Activated naive CD4-positive, alpha-beta T cell treated with Interleukin-2 at 50 U/mL for 16 hours (primary cell): Measurements from ENCODE around the gene EML4.

Experiments used
- DNase-seq: peaks from one replicate; pipeline ENCODE4 v3.0.0-alpha.2; 2020

Gene EML4

DNA sequence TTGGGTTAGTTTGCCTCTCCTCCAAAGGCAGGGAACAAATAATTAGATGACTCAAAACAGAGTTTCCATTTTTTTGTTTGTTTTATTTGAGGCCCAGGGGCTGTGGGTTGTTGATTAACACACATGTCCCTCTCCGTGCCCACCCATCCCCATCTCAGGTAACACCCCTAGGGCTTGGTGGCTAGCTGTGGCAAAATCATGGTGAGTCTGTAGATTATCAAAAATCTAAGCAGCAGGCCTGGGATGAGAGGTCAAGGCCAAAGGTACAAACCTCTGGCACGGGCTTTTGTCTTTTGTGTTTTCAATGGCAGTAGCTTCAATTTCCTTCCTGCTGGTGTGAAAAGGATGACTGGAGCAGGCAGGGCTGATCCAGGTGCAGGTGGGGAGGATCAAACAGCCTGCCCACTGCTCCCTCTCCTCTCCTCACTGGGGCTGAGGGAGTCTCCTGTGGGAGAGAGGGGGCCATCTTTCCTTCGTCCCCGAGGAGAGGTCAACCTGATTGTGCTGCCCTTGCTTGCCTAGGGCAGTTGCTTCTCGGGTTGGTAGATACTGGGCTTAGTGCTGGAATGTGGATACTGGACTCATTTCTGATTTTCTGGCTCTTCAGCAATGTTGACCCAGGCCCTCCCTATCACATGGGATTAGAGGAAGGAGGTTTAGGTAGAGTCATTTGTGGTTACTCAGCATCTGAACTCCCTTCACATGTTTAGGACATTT is 31.9 kb upstream of the EML4 start:
- no peak for DNase-seq

DNA sequence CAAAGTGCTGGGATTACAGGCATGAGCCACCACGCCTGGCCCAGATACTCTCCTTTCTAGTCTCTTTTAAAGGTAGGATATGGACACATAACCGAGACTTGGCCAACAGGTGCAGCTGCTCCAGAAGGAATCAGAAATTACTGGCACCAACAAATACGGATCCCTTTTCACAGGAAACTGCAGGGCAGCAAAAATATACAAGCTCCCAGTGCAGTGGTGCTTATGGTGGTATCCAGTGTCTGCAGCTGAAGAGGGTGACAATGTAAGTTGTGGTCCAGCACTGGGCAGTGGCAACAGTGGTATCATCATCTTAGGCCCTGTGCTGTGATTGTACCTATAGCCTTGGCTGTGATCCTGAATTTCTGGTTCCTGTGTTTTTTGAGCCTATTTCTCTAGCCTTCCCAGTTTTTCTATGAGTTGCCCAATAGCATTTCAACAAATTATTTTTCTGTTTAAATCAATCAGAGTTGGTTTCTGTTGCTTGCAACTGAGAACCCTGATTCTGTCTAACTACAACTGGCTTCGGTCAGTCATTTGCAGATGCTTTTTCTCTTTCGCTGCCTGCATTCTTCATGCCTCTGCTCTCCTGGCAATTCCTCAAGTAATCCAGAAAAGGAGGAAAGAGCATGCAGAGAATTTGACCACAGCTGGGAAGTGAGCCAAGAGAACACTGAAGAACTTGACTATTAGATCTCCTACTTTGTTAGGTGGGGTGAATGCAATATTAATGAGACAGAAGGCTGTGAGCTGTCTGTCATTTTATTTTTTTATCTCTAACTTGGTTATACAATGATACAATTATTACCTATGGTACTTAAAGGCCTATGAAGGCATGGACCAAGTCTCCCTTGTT is 30.8 kb upstream of the EML4 start:
- DNase-seq: no peak

DNA sequence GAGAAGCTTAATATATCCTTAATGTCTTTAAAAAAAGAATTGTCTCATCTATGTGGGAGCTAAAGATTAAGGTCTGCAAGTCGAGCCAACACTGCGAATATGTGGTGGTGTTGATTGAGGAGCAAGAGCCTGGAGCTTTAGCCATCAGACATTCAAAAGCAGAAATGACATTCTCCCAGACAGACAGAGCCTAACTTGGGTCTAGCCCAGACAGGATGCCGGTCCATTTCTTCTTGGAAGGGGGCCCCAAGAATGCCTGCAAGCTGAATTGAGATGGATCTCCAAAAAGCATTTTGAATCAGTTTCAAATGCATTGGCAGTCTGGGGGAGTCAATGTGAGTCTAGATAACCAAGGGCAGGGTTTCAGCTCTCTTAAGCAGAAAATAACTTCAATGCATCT is 30.1 kb upstream of the EML4 start:
- no peak for DNase-seq

DNA sequence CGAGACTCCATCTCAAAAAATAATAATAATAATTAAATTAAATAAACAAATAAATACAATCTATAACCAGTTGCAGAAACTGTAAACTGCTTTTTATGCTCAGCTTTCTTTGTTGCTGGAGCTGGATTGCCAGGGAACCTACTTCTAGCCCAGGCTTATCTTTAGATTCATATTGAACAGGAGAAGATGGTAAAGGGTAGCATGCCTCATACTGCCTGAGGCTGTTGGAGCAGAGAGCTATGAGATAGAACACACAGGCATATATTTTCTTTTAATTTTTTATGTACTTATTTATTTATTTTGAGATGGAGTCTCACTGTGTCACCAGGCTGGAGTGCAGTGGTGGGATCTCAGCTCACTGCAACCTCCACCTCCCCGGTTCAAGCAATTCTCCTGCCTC is 28.7 kb upstream of the EML4 start:
- no peak for DNase-seq

DNA sequence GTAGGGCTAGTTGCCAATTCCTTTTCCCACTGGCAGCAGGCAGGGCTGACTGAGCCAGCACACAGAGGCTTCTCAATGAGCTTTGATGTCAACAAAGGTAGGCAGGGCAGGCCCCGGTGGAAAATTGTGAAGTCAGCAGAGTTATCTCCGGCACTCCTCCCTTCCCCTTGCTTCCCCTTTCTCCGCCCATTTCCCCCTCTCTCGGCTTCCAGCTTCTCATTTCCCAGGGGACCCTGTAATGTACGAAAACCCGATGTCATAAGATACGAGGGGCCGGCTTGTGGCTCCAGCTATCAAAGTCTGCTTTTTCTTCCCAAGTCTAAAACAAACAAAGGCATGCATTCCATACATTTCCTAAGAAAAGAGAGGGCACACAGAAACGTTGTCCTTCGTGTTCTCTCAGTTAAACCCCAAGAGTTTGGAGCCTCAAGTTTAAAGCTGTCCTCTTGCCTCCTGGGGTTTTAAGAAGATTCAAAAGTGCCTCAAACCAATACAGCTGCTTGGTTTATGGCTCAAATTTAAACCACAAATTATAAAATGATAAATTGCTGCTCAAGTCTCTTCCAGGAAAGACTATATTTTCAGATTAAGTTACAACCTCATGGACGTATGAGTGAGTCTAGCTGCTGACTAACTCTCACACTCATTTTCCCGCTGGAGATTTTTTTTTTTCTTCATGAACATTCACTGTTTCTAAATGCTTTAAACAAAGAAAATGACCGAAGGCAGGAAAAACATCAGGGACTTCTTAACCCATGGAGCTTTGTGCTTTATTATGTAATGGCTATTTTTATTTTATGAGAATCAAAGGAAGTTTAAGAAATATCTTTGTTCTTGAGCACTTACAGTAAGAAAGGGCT is 27.2 kb upstream of the EML4 start:
- peak; percentile 27 for DNase-seq

DNA sequence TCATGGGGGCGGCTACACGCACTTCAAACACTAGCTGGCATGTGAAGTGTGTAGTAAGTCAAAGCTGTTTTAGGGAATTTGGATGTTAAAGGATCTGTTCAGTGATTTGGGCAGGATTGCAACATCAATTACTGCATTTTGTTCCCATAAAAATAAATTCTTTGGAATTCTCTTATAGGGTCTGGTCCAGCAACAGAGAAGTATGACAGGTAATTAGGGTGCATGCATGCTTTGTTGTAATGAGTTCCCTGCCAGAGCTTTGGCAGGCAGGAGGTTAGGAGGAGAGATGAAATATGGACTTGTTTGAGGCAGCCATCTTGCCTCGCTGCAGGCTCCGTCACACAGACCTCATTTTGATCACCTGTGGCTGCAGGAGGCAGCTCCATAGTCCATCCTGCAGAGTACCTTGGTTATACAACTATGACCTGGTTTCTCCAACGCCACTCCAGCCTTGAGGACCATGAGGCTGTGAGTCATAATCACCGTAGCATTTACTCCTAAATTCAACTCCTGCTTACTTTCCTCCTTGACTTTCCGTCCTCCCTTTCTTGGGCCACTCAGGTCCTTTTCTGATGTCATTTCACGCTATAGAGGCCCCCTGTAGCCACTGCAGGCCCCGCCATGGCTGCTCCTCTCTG is 26.5 kb upstream of the EML4 start:
- DNase-seq: no peak

DNA sequence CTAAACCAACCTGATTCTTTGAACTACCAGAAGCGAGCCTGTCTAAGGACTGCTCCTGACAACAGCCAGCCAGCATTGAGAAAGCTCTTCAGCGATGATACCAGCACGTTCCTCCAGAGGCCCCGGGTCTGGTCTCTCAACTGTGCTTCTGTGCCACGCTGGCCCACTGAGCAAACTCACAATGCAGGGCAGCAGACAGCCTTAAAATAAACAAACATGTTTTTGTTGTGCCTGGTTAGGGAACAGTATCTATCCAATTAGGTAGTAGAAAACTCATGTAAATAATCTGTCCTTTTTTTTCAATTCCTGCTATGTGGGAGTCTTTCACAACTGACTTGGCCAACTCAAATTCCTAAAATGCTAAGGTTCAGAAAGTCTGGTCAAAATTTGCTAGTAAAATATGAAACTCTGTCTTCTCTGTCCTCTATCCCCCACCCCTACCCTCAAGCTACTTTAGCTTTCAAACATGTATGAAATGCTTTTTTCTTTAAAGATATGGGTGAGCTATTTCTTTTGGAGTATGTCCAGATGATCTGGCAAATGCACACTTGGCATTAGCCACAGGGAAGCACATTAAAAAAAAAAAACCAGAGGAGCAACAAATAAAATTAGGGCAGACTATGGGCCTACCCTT is 21.4 kb upstream of the EML4 start:
- DNase-seq: no peak

DNA sequence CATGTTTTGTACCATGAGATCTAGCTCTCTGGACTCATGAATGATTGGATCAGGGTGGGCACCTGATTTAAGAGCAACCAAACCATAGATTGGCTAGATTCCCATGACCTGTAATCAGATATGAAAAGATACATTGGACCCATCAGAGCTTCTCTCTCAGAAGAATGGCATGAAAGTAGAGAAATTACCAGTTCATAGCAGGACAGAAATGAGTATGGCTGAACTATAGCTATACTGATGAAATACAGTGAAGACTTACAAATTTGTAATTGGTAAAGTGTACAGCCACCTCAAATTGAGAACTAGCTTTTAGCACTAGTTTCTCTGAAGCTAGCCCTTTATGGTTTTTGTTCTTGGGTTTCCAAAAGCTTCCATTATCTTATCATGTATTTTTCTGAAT is 19.0 kb upstream of the EML4 start:
- DNase-seq: no peak

DNA sequence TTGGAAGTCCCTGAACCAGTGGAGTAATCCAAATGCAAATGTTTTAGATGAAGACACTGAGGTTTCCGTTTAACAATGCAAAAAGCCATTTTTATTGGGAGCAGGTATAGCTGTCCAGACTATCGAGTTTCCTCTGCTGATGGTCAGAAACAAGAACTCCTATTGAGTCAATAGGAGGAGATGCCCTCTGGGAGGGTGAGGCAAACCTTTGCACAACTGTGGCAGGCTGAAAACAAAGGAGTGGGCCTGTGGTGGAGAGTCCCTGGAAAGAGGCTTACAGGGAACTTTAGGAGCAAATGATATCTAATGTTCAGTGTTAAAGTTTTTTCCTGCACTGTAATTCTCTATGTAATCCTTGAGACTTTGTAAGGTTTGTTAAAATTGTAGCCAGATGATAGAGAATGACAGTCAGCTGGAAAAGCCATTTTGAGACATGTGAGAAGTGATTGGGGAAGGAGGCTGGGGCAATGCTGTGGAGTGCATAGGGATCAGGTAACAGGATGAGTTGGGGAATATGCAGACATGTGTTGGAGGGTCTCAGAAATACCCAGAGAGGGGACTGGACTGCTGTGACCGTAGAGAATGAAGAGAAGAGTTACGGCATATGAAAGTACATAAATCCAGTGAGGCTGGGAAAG is 15.1 kb upstream of the EML4 start:
- DNase-seq: no peak

DNA sequence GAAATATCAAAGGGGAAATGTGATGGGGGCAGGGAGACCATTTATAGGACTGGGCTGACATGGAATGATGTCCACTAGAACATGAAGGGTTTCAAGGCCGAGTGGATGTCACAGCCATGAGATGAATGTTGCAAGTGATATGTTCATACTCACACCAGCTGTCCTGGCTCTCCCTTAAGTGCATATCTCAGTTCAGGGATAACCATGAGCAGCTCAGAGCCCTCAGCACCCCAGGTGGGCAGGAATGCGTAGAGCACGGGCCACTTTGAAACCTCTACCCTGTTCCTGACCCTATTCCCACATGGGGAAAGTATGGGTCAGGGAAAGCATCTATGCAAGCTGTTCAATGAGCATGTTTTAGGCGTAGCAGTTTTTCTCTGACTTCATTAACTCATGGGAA is 12.4 kb upstream of the EML4 start:
- no peak for DNase-seq

DNA sequence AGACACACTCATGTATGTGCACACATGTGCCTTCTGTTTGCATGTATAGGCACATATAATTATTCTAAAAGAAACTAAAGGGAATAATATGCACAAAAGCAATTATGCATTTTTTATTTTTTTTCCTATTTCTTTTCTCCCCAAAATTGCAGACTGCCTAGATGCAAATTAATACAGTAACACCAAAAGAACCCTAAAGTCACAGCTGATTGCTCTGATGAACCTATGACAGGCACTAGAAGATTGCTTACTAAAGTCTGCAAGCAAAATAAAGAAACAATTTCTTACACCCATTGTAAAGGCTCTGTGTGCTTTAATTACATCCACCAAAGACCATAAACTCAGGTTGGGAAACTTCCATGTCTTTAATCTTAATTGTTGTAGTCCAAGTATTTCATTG is 7.7 kb upstream of the EML4 start:
- DNase-seq: no peak

DNA sequence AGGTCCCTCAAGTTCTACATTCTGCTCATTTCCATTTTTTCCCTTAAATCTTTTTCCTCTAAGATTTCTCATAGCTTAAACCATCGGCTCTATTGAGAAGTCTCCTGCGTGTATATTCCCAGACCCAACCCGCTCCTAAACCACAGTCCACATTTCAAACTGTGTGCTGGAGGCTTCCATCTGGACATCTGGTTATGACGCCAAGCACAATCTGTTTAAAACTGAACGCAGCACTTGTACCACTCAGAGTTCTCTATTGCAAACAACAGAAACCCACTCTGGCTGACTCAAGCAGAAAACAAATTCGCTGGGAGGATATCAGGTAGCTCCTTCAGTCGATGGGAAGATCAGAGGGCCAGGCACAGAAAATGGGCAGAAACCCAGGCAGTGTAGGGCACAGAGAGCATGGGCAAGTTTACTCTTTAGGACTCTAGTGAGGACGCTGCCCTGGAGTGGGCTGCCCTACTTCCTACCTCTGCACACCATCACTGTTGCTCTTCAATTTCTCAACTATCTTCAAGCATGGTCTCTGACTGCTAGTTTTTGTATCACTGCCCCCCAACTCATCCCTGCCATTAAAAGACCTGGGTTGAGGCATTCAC is 5.6 kb upstream of the EML4 start:
- DNase-seq: no peak

DNA sequence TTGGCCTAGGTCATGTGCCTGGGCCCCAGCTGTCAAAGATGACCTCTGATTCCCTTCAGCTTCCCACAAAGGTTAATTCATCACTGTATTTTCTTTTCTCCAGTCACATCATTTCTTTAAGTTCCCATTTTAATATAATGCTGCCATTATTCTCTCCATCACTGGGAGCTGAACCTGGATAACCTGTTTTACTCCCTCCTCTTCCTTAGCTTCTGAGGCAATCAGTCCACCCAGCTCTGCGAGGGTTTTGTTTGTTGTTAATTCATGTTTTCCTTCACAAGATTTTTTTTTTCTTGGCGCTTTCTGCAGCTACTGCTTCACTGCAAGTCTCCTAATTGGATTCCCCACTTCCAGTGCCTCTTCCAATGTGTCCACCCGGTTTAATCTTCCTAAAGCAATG is 5.1 kb upstream of the EML4 start:
- no peak for DNase-seq

DNA sequence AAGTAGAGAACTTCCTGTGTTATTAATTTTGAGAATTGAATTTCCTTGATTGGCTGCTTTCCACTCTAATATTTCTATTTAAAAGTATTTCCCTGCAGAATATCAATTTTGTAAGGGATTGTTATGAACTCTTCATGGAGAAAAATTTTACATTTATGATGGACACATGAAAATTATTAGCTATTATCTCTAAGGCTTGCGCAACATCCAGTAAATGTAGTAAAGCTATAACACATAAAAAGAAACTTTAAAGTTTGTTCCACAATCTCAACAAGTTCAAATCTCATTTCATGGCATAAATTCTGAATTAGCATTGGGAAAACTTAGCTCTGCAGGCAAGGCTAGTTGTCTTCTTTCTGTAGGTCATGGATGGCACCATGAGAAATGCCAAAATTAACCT is 4.2 kb upstream of the EML4 start:
- DNase-seq: no peak

DNA sequence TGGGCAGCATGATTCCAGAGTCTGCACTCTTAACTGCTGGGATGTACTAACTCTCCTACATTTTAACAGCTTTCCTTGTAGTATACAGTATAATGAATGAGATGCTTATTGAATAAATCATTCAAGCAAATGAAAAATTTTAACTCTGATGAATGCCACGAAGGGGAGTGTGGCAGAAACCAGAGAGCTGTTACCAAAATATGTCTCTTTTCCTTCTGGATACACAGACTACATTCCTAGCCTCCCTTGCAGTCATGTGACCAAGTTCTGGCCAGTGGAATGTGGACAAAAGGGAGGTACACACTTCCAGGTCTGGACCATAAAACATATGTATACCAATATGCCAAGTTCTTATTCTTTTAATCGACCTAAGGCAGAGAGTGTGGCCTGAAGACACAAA is 1.7 kb upstream of the EML4 start:
- no peak for DNase-seq

DNA sequence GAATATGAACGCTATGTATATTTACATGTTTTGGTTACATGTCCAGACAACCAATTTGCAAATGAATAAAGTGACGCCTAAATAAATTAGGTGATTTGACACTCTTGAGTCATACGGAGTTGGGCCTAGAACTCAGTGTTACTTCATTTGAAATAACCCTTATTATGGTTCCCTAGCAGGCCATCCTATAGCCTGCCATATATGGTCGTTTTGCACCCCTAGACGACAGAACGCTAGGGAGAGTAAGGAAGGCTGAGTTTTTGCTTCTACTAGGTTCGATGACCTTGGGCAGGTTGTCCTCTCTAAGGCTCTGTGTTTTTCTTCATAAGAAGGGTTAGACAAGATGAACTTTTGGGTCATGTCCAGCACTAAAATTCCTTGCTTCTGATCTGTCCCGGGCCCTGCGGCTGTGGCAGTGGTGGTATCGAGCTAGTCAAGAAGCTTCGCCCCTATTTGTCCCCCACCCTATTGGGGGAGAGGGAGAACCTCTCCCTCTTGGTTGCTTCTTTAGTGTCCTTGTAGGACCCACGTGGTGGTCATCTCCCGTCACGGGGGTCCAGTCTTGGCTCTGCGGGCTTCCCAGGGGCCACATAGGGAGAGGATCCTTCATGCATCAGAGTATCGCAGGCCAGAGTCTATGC is 574 bp upstream of the EML4 start:
- DNase-seq: no peak

DNA sequence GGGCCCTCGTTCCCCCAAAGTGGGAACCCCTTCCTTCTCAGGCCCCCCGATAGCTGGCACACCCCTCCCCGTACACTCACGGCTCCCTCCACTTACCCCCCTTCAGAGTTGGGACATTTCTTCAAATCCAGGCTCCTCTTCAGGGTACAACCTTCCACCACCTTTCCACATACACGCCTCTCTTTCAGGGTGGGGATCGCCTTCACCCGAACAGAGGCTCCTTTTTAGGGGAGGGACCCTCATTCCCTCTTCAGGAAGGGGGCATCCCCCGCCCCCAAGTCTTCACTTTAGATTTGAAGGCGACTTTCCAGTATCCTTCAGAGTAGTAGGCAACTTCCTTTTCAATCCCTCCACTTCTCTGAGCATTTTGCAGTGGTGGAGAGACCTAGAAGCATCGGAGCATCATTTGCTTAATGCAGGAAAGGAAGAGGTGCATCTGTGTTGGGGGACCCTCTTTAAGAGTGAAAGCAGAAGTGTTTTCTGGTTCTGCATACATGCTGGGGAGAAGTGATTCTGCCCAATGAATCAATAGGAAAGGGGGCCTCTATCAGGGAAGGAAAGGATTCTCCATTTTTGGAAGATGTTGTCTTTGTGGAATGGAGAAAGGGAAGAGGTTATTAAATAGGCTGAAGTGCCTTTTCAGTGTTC is 845 bp downstream of the EML4 start:
- DNase-seq: peak; percentile 16

DNA sequence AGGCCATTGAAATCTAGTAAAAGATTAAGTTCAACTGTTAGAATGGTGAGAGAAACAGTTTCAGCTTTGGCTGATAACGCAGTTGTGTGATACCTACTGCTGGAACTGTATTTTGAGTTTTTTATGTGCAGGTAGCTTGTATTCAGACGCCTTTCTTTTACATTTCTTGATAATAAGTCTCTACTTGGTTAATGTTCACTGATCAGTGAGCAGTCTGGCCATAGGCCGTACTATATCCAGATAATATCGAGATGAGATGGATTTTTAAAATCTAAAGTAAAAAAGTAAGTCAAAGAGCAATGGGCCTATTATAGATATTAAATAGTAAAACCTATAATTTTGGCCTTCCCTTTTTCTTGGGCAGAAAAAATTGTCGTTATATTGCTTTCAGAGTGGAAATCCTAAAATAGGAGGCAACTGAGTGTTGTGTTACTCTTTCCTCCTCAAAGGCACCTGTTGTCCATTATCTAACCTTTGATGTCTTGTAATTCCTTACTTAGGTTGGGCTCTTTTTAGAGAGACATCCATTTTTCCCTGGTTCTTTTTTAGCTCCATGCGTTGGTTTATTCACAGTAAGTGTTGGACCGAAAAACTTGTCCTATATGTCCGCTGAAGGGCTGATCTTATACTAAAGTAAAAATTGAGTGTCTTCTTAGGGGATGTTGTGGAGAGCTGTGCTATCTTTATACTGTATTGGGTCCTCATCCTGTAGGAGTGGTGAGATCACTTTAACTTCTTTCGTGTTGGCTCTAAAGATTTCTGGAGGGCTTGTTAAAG is 1.7 kb downstream of the EML4 start:
- DNase-seq: no peak

DNA sequence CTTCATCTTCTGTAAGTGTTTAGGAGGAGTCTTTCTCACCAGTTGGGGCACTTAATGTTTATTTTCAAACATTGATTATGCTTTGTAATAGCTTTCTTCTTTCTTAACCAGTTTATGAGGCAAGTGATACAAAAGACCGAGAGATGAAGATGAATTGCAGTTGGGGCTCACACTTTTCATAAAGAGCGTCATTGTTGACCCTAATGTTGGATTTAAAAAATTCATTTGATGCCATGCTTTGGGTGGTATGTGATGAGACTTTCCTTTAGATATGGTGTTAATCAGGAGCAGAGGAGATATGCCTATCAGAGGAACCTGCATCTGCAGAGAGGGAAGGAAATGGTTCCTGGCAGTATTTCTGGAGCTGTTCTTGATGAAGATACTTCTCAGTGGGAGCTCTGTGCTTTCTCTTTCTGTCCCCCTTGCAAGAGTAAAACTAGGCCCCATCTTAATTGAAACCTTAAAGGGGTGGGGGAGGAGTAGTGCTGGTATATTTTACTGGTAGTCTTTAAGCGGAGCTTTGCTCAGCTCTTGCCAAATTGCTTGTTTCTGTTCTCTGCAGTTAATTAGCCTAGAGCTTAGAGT is 2.3 kb downstream of the EML4 start:
- no peak for DNase-seq
